ENCODE data around the gene CDK10.

GRCh38 chr16:89732142-89732917, 45.8 kb downstream of the CDK10 start:
- no peak for TF ChIP-seq ELF4 (IDR thresholded peaks at IDR 0.05)
- TF ChIP-seq L3MBTL2 (conservative IDR thresholded peaks at IDR 0.05), result no peak

All from HEK293T (cell line).